Transverse colon (tissue), 4 donors: ENCODE results near the gene ASTN1.

ENCODE experiments used
- CTCF ChIP-seq, 5 experiments: fragments of 200-600 bp in 3 of 5; fragments of 450-650 bp in 2 of 5; sonication (generic) in 3 of 5; IDR thresholded peaks; 1 replicate in 2 of 5; 2 replicates in 3 of 5; pipeline ENCODE4 v1.5.1; 2016 to 2017; ENCODE audit warnings: antibody characterized with exemption in 5 of 5, inconsistent platforms in 3 of 5, mild to moderate bottlenecking in 2 of 5, moderate library complexity in 1 of 5
- POLR2AphosphoS5 ChIP-seq, 3 donors: sonication (generic); formaldehyde crosslinking; IDR thresholded peaks; one replicate each; pipeline ENCODE4 v1.6.1; 2016; ENCODE audit warnings: antibody characterized with exemption in 3 of 3

GRCh38 chr1:177208920-177209319 is 44.4 kb upstream of the ASTN1 start:
- no peak for TF ChIP-seq CTCF (IDR thresholded peaks at IDR 0.05)
- no peak for TF ChIP-seq POLR2AphosphoS5 (IDR thresholded peaks at IDR 0.05)
